Activated CD4-positive, CD25-positive, alpha-beta regulatory T cell treated with anti-CD3 and anti-CD28 coated beads, Interleukin-2, amount 50 U/mL, for 16 hours (primary cell): ENCODE data around the gene DCC.

Source experiments
- DNase-seq: peaks from one replicate; pipeline ENCODE4 v3.0.0-alpha.2; 2020; ENCODE audit warnings: low read depth, low spot score

The DCC gene

DNA sequence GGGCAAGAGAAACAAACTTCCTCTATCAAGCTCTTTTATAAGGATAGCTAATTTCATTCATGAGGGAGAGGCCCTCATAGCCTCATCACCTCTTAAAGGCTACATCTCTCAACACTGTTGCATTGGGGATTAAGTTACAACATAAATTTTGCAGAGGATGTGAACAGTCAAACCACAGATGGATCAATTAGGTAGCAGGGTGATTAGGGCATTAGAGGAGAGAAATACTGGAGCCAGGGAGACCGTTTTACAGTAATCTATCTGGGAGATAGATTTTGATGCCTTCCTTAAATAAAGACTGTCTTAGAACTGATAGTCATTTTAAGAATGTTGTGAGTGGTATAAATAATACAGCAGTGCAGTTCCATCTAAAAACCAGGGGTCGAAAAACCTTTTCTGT lies 258.9 kb downstream of the DCC start:
- no peak for DNase-seq

DNA sequence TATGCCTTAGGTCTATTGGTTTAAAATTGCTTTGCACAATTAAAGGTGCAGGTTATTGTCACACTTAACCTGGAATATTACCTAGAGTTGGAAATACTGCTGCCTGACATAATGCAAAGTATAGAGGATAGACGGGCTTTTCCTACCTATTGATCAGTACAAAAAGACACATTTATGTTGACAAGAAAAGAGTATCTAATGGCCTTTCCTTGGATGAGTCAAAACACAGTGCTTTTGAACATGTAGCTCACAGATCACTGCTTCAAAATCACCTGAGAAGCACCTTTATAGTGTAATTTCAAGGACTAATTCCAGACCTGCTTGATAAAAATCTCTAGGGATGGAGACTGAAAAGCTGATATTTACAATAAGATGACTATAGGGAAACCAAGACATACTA lies 262.8 kb downstream of the DCC start:
- DNase-seq: no peak

DNA sequence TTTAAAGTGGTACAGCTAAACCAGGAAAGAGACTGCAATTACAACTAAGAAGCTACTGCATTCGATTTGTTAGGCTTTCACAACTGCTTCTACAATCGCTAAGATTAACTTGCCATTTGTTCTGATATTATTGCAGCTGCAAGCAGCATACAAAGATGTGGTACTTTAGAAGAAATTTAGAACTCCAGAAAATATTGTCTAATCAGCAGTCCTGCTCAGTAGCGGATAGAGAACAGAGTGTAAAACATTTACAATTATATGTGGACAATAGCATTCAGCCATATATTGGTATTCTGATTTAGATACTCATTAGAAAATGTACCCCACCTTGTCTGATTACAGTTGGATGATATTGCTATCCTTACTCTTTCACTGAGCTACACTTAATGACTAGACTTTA lies 265.3 kb downstream of the DCC start:
- DNase-seq: no peak

DNA sequence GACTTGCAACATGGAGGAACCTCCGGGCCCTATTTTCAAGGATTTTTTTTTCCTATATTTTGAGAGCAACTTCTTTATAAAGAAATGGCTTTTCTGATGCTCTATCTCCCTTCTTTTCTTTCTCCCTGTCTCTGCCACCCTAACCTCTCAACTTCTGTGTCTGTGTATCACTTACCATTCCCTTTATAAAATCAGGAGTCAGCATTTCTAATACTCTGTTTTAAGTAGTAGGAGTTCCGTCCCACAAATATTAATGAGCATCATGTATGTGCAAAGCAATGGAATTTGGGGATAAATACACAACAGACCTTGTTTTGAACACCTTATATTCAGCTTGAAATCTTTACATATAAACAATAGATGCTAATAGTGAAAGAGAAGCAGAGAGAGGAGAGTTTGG lies 268.0 kb downstream of the DCC start:
- DNase-seq: no peak

DNA sequence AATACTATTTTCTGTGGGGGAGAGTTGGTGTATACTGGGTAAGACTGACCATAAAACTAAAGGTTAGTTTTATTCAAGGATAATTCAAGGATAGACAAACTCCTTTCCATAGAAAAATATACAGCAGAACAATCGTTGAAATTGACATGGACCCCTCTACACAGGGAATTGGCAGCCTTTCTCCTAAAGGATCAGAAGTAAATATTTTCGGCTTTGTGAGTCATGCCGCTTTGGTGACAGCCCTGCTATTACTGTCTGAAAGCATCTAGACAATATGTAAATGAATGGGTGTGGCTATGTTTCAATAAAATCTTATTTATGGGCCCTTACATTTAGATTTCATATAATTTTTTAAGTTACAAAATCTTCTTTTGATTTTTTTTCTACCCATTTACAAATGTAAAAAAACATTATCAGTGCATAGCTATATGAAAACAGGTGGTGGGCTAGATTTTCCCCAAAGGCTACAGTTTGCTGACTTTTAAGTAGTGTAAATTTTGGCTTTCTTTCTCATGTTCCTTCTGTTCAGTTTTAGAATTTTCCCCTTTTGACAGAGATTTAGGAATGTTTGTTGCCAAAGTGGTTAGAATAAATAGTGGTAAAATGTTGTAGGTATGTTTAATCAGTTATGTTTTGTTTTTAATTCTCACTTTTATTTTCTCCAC lies 270.6 kb downstream of the DCC start:
- DNase-seq: no peak

DNA sequence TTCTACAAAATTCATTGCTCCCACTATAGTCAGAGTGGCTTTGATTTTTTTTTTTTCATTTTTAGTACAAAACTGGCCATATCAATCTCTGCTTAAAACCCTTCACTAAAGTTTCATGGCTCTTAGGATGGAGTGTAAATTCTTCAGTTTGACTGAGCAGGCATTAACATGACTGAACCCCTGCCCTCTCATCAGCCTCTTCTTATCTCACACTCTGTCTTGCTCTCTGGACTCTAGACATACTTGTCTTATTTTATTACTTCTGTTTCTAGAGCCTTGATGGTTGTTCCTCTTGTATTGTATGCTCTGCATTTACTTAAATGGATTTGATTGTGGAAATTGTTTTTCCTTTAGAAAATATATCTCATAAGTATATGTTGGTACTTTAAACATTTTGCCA lies 272.4 kb downstream of the DCC start:
- DNase-seq: no peak

DNA sequence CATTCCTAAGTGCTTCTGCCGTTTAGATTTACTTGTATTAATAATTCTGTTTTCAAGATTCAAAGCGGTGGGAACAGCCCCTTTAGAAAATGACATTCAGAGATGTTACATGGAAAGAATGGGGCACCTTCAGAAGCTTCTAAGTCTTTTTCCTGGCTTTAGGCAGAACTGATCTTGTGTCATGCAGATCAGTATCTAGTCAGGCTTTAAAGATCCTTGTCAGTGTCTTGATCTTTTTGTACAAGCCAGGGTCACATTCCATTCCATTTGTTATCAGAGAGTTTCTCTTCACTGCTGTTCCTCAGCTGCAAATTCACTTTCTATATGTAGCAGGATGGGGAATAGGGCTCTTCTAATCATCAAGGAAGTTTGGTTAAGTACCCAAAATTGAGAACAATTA lies 275.3 kb downstream of the DCC start:
- DNase-seq: no peak

DNA sequence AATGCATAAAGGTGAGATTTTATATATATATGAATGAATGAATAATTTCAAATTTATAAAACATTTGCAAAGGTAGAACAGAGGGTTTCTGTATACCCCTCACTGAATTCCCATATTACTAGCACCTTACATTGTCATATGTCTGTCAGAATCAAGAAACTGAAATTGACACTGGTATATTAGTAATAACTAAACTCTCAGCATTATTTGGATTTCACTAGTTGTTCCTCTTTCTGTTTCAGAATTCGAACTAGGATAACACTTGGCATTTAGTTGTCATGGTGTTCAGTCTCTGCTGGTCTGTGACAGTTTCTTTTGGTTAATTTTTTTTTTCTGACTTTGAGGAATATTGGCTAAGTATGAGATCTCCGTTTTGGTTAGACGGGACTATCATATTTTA lies 275.9 kb downstream of the DCC start:
- DNase-seq: no peak

DNA sequence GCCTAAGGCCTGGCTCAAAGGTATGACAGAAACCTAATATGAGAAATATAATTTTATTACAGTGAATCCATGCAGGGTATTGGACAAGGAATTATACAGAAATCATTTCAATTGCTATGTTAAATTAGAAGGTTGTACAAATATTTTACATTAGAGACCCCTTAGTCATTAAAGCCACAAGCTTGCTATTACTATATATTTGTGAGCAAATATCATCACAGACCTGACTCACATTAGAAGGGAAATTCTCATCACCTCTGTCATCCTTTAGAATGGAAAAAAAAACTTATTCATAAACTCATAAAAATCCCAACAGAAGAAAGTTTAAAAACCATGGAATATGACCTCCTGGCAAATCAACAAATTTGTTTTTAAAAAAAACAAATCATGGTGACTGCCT lies 277.9 kb downstream of the DCC start:
- DNase-seq: no peak

DNA sequence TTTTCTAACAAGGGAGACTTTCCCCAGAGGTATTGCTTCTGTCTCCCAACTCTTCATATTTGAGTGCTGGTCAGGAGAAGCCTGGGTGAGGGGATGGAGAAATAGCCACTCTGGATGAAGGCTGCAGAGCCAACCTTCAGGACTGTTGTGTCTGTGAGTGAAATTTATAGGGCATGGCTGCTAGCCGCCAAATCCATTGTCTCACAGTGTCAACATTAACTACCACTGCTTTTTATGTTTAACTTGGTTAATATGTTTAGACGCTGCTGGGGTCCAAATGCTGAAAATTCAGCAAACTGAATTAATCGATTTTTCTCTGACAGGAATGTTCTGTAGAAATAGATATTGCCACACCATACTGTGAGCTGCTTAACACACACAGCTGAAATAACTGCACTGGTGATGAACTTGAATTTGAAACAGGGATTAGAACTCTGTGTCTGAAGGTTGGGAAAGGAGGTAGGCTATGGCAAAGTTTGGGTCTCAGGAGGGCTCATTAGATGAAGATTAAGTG lies 281.0 kb downstream of the DCC start:
- no peak for DNase-seq

DNA sequence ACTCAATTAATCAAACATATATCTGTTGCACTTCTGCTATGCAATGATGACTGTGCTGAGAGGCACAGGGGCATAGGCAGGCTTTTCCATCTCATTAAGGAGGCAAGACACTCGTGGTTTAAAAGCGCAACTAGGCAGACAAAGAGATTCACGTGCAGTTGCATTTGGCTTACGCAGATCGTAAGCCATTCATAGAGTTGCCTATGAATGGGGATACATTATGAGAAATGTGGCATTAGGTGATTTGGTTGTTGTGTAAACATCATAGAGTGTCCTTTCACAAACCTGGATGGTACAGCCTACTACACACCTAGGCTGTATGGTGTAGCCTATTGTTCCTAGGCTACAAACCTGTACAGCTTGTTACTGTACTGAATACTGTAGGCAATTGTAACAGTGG lies 284.7 kb downstream of the DCC start:
- DNase-seq: no peak

DNA sequence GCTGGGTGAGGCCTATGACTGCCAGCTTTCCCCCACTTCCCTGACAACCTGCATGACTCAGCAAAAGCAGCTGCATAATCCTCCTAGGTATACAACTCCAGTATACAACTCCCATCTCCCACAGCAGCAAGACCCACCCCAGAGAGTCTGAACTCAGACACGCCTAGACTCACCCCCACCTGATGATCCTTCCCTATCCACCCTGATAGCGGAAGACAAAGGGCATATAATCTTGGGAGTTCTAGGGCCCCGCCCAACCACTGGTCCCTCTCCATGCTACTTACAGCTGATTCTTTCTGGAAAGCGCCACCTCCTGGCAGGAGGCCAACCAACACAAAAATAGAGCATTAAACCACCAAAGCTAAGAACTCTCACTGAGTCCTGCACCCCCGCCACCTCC lies 296.5 kb downstream of the DCC start:
- no peak for DNase-seq

DNA sequence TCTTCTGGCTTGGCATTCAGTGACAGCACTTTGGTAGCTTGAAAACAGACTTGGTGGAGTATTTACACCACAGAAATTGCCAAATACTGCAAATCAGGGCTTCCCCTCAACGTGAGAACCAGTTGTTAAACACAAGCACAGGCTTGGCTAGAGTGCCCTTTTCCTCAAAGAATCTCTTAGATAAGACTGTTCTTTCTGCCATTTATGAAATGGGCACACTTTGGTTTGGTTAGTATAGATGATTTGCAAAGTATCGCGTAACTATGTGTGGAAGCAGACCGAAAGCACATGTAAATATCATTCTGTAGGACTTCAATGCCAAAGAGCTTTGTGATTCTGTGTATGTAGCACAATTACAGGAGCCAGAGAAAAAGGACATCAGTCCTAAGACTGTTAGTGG lies 308.2 kb downstream of the DCC start:
- DNase-seq: no peak

DNA sequence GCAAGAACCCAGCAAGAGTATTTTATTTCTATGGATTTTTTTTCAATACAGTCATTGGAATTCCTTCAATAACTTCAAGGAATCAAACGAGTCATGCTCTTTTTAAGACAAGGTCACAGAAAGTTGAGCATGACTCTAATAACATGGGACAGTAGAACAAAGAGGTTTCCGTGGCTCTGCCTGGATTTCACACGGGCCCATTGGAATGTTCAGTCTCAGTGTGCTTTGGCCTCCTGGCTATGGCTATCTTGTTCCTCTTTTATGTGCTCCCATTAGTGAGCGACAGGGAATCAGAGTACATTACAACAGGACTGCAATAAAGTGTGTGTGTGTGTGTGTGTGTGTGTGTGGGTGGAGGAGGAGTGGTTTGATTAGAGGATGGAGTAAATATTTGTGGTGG lies 312.4 kb downstream of the DCC start:
- DNase-seq: no peak

DNA sequence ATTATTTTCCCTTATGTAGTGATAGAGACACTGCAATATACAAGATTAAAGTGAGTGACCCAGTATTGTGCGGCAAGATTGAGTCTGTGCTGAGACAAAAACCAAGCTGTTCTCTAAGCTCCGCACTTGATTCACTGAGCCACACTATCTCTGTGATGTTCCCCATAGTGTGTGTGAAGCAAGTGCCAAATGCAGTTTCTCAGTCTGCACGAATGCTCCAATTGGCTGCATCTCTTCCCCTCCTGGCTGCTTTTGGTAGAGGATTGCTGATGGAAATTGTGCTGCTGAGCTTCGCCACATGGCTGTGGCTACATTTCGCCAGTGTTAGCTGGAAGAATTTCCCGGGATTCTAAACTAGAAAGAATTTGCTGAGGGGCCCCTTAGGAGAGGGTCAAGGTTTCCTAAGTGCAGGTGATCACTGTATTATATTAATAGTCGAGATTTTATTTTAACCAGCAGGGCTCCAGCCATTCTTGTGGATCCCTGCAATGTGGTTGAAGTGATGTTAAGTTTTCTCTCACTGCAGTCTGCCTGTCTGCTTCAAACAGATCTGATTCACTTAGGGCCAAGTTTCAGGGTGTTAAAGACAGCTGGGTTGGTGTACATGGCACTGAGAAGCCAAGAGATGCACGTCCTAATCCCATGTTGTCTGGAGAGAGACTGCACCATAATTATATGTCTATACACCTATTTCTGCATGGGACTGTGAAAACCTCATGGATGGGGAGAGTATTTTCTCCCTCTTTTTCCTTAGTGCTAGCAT lies 317.2 kb downstream of the DCC start:
- DNase-seq: no peak

DNA sequence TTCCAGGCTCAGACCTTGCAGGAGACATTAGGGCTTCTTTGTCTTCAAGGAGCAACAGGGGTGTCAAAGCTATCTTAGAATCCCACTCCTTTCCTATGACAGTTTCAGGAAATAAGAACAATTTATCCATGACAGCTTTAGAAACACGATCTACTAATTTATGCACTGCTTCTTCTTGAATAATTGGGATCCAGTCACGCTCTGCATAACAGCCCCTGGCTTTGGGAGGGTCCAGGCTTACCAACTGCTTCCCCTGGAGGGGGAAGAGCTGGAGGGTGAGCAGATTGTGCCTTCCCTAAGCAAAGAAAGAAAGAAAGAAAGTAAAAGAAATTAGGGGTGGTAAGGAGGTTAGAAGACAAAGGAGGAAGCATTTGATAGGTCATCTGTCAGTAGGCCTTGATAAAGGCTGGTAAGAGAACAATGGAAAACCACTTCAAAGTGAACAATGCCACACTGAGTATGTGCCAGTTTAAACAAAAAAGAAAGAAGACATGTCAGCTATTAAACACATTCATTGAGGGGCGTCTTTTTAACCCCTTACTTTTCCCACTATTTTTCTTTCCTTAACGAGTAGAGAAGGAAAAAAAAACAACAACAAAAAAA lies 327.6 kb downstream of the DCC start:
- no peak for DNase-seq

DNA sequence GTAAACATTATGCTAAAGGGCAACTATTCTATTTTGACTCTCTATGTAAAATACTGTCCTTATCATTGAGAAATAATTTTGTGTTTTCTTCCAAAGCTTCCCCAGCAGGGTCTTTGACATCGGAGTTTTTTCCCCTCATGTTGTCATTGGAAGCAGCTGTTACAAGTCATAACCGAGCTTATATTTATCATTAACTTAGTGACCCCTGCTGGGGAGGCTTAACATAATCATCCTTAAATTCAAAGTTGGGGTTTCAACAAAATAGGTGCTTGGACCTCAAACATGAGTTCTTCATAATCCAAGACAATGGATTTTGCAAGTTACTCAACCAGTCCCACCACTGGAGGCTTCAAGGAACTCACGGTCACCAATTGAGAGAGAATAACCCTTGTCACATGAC lies 330.9 kb downstream of the DCC start:
- no peak for DNase-seq

DNA sequence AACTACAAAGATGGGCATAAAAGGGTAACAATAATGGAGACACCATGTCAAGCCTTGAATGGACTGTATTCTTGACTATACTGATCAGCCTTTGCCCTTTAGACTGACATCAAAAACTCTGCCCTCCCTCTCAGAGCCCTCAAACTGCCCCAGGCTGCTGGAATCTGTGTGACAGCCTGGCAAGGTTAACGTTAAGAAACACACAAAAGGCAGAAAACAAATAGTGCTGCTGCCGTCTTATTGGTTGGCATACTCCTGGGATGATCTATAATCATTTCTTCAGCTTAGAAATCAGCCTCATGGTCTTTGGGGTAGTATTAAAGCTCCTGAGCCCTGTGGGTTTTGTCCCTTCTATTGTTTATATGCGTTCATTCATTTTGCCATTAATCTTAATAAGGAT lies 338.0 kb downstream of the DCC start:
- DNase-seq: no peak

DNA sequence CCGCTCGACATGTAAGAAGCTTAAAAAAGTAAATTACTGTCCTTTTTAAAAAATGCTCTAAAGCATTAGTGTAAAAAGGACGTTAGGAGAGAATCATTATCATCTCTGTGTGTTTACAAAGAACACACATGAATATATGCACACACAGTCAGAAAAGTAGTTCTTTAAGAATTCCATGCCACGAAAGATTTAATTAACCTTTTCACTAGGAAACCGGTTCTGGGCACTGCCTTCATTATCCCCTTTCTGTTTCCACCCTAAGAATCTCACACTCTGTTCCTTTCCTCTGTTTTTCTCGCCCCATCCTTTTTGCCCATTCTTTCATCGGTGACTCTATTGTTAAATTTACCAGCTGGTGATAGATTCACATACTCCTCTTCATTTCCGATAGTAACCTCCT lies 338.6 kb downstream of the DCC start:
- no peak for DNase-seq

DNA sequence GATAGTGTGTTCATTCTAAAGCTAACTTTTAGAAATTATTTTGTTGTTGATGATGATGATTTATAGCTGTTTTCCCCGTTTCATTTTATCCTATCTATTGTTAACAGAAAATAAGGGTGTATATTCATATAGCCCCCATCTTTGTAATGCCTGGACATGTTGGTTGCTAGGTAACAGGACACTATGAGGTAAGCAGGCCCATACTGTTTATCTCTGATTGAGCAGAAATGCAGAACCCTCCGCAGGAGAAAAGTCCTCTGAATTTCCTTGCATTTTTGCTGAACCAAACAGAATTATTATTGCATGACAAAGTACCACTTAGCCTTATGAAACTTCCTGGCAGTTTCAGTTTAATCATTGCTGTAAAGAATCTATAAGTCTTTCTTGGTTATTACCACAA lies 339.4 kb downstream of the DCC start:
- no peak for DNase-seq

DNA sequence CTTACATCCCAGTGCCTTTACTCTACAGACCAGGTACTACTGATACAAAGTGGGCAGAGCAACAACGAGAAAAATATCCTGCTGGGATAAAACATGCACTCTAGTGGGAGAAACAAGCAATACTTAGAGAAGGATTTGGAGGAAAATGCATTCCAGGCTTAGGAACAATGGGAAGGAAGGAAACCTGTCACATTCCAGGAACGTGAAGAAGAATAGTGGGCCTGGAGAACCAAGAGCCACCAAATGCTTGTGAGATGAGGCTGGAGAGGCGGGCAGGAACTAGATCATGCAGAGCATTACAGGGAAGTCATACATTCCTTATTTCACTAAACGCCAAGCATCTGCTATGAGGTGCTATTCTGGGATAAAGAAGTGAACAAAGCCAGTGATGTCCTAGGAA lies 342.3 kb downstream of the DCC start:
- DNase-seq: no peak

DNA sequence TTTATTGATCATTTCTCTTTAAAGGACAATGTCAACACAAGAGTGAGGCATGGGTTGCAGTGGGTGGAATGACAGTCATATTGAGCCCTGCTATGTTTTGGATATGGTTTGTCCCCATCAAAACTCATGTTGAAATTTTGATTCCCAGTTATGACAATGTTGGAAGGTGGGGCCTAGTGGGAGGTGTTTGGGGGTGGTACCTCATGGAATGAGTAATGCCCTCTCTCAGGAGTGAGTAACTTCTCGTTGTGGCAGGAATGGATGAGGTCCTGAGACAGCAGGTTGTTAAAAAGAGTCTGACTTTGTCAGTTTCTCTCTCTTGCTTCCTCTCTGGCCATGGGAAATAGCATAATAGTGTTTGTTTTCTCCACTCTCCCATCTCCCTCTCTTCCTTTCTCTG lies 345.3 kb downstream of the DCC start:
- no peak for DNase-seq

DNA sequence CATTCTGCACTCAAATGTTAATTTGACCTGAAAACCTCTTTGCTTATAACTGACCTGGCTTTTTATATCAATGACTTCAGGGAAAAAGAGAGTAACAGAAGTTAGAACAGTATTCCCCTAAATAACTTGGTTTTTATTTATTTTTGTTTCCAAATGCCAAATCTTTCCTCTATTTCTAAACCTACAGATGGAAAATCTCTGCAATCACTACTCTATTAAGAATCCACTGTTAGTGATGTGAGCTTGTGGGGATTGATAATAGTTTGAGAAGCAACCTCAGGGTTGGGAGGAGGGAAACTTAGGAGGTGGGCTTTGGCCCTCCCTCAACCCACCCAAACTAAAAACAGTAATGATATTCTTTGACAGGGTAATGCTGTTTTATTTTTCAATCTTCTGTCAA lies 351.8 kb downstream of the DCC start:
- no peak for DNase-seq
